NB4 (cell line): Measurements from ENCODE around the gene AWAT2.

Experiments used
- DNase-seq: peaks from one replicate; pipeline ENCODE4 v3.0.0; 2010; ENCODE audit warnings: low read depth
- H3K4me3 ChIP-seq: one replicate; pipeline ENCODE4 v1.5.1; 2011; ENCODE audit warnings: mild to moderate bottlenecking, low read depth, low read length, moderate library complexity
- CTCF ChIP-seq: IDR thresholded peaks from one replicate; pipeline ENCODE4 v1.5.1; 2012; ENCODE audit warnings: low read depth, low read length
- MAX ChIP-seq: IDR thresholded peaks from 2 replicates; pipeline ENCODE4 v1.6.1; 2011; ENCODE audit warnings: low read depth, low read length
- MYC ChIP-seq: IDR thresholded peaks from 2 replicates; pipeline ENCODE4 v1.6.1; 2011; ENCODE audit warnings: low read depth, low read length
- POLR2A ChIP-seq: IDR thresholded peaks from 2 replicates; pipeline ENCODE4 v1.6.1; 2011; ENCODE audit warnings: mild to moderate bottlenecking; ENCODE audit not compliant: insufficient read length; ENCODE audit errors: extremely low read depth

Gene AWAT2

GRCh38 chrX:70054391-70054790, 4.7 kb upstream of the AWAT2 start:
- DNase-seq = no peak
- no peak for TF ChIP-seq CTCF
- TF ChIP-seq MAX = no peak
- no peak for TF ChIP-seq MYC
- no peak for TF ChIP-seq POLR2A
- H3K4me3 ChIP-seq = no peak overlapping the region

GRCh38 chrX:70052895-70053615, 3.3 kb upstream of the AWAT2 start:
- no peak overlapping the region for H3K4me3 ChIP-seq
- DNase-seq = no peak
- TF ChIP-seq MYC = no peak
- TF ChIP-seq CTCF = no peak
- TF ChIP-seq POLR2A = no peak
- TF ChIP-seq MAX = no peak

GRCh38 chrX:70049406-70049805, 332 bp downstream of the AWAT2 start:
- DNase-seq = no peak
- TF ChIP-seq MAX = no peak
- TF ChIP-seq POLR2A = no peak
- no peak for TF ChIP-seq CTCF
- TF ChIP-seq MYC = no peak
- H3K4me3 ChIP-seq = no peak overlapping the region

DNA sequence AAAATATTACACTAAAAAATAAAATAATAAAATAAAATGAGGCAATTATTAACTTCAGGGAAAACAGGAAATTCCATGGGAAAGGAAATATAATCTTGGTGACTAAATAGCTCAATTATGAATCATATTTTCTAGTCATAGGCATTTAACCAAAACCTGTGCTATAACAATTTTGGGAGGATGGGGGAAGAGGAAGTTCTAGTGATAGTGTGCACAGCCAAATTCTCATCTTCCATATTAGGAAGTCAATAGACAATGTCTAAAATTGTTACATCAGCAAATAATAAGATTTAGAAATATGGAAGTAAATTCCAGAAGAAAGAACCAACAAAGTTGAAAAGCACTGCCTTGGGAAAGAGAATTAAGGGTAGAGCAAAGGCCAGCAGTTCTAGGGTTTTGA, 2.8 kb downstream of the AWAT2 start:
- no peak overlapping the region for H3K4me3 ChIP-seq
- no peak for TF ChIP-seq POLR2A
- no peak for TF ChIP-seq MYC
- TF ChIP-seq MAX = no peak
- no peak for TF ChIP-seq CTCF
- no peak for DNase-seq

DNA sequence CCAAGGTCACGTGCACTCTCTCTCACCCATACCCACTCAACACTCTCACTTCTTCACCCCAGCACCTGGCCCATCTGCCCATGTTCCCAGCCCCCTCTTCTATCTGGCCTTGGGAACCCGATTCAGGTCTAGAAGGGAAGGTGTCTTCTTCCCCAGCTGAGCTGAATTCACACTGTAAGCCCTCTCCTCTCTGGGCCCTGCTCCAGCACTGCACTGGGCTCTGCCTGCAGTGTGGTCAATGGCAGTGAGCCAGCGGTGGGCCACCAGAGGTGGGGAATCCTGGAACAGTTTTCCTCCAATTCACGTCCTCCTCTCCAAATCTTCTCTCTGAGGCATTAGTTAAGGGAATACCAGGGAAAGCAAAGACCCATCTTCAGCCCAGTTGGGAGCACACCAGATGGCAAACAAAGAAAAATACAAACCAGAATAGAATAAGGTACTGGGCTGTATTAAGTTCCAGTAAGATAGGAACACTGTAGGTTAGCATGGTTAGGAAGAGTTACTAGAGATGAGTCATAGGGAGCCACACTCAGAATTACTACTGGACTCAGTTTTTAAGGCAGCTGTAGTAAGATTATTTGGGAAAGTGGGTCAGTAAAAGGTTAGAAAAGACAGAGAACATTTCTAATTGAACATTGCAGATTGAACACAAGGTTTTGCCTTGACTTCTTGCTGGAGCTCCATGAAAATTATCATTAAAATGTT, 5.0 kb downstream of the AWAT2 start:
- DNase-seq = no peak
- no peak overlapping the region for H3K4me3 ChIP-seq
- no peak for TF ChIP-seq CTCF
- TF ChIP-seq MAX = no peak
- TF ChIP-seq MYC = no peak
- no peak for TF ChIP-seq POLR2A

DNA sequence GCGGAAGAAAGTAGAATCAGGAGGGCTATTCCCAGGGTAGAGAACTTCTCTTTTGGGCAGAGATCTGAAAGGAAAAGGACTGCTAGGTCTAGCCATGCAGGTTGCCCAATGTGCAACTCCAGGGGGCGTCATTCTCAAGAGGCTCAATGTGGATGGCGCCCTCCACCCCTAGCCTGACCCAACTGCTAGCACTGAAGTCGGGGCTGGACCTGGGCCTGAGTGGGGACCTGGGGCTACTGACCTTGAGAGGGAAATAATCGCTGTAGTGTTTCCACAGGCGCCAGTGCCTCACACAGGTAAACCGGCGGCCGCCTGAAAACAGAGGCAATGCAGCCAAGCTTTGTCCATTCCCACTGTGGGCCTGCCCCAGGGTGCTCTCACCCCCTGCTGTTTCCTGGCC, 6.1 kb downstream of the AWAT2 start:
- TF ChIP-seq MYC (no peak), MAX (no peak), CTCF (no peak), POLR2A (no peak)
- no peak for DNase-seq
- no peak overlapping the region for H3K4me3 ChIP-seq
